PC-9 (cell line): ENCODE measurements around the gene USP35.

Source experiments
- EZH2 ChIP-seq: fragments of 200-600 bp; sonication (generic); IDR thresholded peaks from 2 replicates; pipeline ENCODE4 v1.8.0; 2017; ENCODE audit warnings: antibody characterized with exemption, low read depth
- TF ChIP-seq, protein P1 (sequence below): fragments of 200-600 bp; sonication (generic); conservative IDR thresholded peaks from 2 replicates; pipeline ENCODE4 v1.6.1; 2017; ENCODE audit warnings: mixed run types, antibody characterized with exemption, mild to moderate bottlenecking, moderate library complexity

DNA sequence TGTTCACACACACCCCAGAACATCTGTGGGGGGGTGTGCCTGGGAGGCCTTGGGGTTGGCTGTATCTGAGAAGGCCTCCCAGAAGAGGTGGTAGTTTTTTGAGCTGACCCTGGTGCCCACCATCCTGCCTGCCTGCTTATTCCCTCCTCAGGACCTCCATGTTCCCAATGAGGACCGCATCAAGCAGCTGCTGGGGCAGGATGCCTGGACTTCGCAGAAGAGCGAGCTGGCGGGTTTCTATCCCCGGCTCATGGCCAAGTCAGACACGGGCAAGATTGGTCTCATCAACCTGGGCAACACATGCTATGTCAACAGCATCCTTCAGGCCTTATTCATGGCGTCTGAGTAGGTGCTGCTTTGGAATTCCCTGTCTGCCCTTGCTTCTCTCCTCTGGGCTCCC, 17.0 kb downstream of the USP35 start:
- TF ChIP-seq EZH2, result no peak
- TF ChIP-seq, protein P1, sequence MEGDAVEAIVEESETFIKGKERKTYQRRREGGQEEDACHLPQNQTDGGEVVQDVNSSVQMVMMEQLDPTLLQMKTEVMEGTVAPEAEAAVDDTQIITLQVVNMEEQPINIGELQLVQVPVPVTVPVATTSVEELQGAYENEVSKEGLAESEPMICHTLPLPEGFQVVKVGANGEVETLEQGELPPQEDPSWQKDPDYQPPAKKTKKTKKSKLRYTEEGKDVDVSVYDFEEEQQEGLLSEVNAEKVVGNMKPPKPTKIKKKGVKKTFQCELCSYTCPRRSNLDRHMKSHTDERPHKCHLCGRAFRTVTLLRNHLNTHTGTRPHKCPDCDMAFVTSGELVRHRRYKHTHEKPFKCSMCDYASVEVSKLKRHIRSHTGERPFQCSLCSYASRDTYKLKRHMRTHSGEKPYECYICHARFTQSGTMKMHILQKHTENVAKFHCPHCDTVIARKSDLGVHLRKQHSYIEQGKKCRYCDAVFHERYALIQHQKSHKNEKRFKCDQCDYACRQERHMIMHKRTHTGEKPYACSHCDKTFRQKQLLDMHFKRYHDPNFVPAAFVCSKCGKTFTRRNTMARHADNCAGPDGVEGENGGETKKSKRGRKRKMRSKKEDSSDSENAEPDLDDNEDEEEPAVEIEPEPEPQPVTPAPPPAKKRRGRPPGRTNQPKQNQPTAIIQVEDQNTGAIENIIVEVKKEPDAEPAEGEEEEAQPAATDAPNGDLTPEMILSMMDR, result no peak
